Type B pancreatic cell (in vitro differentiated cells): ENCODE results near the gene RANGRF. TPM values are rescaled to one million over a fixed set of nuclear protein-coding genes. Genes with fewer than 3 reads are reported as not detected.

Experiments
- DNase-seq: peaks from one replicate; pipeline ENCODE4 v3.0.0; 2021; ENCODE audit warnings: mixed read lengths; ENCODE audit not compliant: unreplicated experiment; ENCODE audit errors: extremely low spot score
- H3K27ac Mint-ChIP-seq: 2 replicates; pipeline ENCODE4 v1.8.0; 2021; ENCODE audit warnings: mild to moderate bottlenecking, mixed read lengths
- H3K27me3 Mint-ChIP-seq: 2 replicates; pipeline ENCODE4 v1.8.0; 2021; ENCODE audit warnings: mixed read lengths
- H3K36me3 Mint-ChIP-seq: 2 replicates; pipeline ENCODE4 v1.8.0; 2021; ENCODE audit warnings: mixed read lengths
- H3K4me1 Mint-ChIP-seq: one replicate; pipeline ENCODE4 v1.8.0; 2021; ENCODE audit warnings: mixed read lengths; ENCODE audit not compliant: unreplicated experiment
- H3K4me3 Mint-ChIP-seq: 2 replicates; pipeline ENCODE4 v1.8.0; 2021; ENCODE audit warnings: mild to moderate bottlenecking, mixed read lengths
- H3K9me3 Mint-ChIP-seq: 2 replicates; pipeline ENCODE4 v1.8.0; 2021; ENCODE audit warnings: mixed read lengths
- total RNA-seq: library from RNA; stranded (reverse); gene quantifications from 2 replicates; pipeline ENCODE4 v1.2.1, GENCODE V29; 2021; ENCODE audit warnings: low replicate concordance
- TF ChIP-seq, protein P1 (sequence below): fragments of 200-600 bp; sonication (generic); conservative IDR thresholded peaks from 2 replicates; pipeline ENCODE4 v1.5.0; 2021; ENCODE audit warnings: antibody characterized with exemption, mild to moderate bottlenecking

Gene RANGRF
- total RNA-seq, 1 donor from 2014 or later = 30.9 TPM

DNA sequence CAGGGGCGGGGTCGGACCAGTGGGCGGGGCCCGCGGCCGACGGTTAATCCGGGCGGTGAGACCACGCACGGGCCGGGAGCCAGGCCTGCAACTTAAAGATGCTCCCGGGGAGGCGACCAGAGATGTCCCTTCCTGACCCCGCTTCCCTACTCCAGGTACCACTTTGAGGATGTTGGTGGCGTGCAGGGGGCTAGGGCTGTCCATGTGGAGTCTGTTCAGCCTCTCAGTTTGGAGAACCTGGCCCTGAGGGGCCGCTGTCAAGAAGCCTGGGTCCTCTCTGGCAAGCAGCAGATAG lies 580 bp downstream of the RANGRF start:
- Mint-ChIP-seq H3K4me1 (peaks cover 15% of the 10 kb centered on the region), H3K9me3 (no peaks in the 10 kb centered on the region), H3K27ac (peak overlapping the region; percentile 90), H3K36me3 (no peaks in the 10 kb centered on the region), H3K4me3 (peak overlapping the region; percentile 96), H3K27me3 (no peaks in the 10 kb centered on the region)
- TF ChIP-seq, protein P1, sequence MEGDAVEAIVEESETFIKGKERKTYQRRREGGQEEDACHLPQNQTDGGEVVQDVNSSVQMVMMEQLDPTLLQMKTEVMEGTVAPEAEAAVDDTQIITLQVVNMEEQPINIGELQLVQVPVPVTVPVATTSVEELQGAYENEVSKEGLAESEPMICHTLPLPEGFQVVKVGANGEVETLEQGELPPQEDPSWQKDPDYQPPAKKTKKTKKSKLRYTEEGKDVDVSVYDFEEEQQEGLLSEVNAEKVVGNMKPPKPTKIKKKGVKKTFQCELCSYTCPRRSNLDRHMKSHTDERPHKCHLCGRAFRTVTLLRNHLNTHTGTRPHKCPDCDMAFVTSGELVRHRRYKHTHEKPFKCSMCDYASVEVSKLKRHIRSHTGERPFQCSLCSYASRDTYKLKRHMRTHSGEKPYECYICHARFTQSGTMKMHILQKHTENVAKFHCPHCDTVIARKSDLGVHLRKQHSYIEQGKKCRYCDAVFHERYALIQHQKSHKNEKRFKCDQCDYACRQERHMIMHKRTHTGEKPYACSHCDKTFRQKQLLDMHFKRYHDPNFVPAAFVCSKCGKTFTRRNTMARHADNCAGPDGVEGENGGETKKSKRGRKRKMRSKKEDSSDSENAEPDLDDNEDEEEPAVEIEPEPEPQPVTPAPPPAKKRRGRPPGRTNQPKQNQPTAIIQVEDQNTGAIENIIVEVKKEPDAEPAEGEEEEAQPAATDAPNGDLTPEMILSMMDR = no peak
- DNase-seq = no peak

DNA sequence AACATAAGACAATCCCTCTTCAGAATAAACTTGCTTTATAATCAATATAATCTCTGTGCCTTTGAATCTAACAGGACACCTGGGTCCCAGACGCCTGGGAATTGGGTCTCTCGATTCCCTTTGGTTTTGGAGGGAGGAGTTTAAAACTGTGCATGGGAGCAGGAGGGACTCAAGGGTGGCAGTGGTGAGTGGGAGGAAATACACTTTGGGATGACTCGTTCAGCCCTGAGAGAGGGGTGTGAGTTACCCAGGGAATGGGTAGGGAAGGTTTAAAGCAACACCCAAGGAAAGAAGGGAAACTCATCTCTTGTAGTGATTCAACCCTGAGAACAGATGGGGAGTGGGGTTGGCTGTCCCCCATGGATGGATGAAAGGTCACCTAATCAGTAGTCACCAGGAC lies 1.6 kb downstream of the RANGRF start:
- Mint-ChIP-seq H3K27ac (no peak overlapping the region), H3K27me3 (no peaks in the 10 kb centered on the region), H3K4me1 (peaks cover 21% of the 10 kb centered on the region), H3K9me3 (no peaks in the 10 kb centered on the region), H3K36me3 (no peaks in the 10 kb centered on the region), H3K4me3 (peak overlapping the region; percentile 96)
- no peak for DNase-seq
- TF ChIP-seq, protein P1 = no peak

DNA sequence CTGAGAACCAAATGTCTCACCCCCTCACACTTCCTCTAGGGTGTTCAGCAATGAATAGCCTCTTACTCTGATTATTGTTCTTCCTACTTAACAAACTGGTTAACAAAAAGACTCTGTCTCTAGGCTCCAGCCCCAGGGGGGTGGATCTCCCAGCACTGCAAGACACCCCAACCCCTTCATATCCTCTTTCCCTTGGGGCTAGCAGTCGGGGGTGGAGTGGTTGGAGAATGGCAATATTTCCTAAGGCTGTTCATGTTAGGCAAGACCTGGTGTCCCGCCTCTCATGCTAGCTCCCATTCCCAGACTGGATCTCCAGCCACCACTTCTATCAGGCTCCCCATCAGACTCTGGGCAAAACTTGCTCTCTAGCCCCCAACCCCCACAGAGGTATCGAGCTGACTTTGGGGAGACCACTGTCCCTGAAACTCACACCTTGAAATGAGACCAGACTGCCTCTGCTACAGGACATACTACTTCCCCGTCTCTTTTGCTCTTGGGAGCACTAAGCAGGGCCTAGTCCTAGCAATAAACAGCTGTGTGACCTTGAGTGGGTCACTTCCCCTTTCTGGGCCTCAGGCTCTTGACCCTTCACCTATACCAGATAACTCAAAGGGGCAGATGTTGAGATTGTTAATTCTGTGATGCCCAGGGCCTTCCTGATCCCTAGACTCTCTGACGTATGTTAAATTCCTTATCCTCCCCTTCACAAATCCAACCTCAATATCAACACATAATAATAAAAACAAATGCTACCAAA lies 4.3 kb downstream of the RANGRF start:
- H3K27me3 Mint-ChIP-seq = no peaks in the 10 kb centered on the region
- peaks cover 19% of the 10 kb centered on the region for H3K4me1 Mint-ChIP-seq
- H3K4me3 Mint-ChIP-seq = peak overlapping the region; percentile 26
- H3K36me3 Mint-ChIP-seq = no peaks in the 10 kb centered on the region
- H3K27ac Mint-ChIP-seq = no peak overlapping the region
- TF ChIP-seq, protein P1 = no peak
- H3K9me3 Mint-ChIP-seq = no peaks in the 10 kb centered on the region
- no peak for DNase-seq

DNA sequence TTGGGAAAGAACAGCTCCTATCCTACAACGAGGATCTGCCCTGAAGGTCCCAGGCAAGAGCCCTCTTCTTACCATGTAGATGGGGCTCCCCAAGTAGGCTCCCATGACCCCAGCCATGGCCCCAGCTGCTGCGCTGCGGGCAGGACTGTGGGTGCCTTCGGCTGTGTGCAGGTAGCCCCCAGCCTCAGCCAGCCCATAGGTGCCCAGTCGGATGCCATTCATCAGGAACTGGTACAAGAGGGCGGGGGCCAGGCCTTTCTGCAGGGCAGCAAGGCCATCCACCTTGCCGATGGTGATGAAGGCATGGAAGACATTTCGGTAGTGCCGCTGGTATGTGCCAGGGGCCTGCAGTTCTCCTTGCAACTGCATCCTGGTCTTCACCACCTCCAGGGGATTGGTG lies 5.9 kb downstream of the RANGRF start:
- peak overlapping the region; percentile 92 for H3K4me3 Mint-ChIP-seq
- H3K36me3 Mint-ChIP-seq = no peaks in the 10 kb centered on the region
- H3K4me1 Mint-ChIP-seq = peaks cover 18% of the 10 kb centered on the region
- H3K27me3 Mint-ChIP-seq = no peaks in the 10 kb centered on the region
- TF ChIP-seq, protein P1 = no peak
- H3K9me3 Mint-ChIP-seq = no peaks in the 10 kb centered on the region
- H3K27ac Mint-ChIP-seq = peak overlapping the region; percentile 93
- no peak for DNase-seq

DNA sequence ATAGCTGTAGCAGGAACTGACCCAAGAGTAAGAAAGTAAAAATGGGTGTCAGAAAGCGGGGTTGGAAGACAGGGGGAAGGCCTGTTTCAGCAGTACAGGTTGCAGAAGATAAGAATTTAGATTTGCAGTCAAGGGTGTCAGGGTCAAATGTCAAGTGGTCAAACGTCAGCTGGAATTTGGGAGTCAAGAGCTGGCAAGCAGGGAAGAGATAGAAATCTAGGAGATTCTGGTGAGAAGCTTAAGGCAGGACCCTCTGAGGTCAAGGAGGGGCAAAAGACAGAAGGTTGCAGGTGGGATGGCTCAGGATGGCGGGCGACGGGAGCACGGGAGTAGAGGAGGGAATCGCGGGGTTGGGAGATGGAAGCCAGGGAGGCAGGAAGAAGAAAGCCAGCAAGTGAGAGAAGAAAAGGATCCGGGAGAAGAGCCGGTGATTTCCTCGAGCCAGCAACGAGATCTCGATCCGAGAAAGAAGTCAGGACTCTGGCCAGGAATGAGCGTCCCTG lies 6.4 kb downstream of the RANGRF start:
- H3K36me3 Mint-ChIP-seq = no peaks in the 10 kb centered on the region
- H3K27me3 Mint-ChIP-seq = no peaks in the 10 kb centered on the region
- TF ChIP-seq, protein P1 = no peak
- no peaks in the 10 kb centered on the region for H3K9me3 Mint-ChIP-seq
- H3K4me1 Mint-ChIP-seq = peaks cover 17% of the 10 kb centered on the region
- peak overlapping the region; percentile 92 for H3K4me3 Mint-ChIP-seq
- DNase-seq = no peak
- peak overlapping the region; percentile 93 for H3K27ac Mint-ChIP-seq
